H1 (cell line): ENCODE measurements around the gene SLC13A5. TPM values are rescaled to one million over a fixed set of nuclear protein-coding genes. Genes with fewer than 3 reads are reported as not detected.

Experiments used
- CTCF ChIA-PET: fragments of 300-600 bp; sonication (Branson Sonifier 250); formaldehyde crosslinking; loops from one replicate; lab custom pipeline; 2021; ENCODE audit not compliant: partially characterized antibody; lab: Charles Lee
- POLR2A ChIA-PET: fragments of 300-600 bp; sonication (Branson Sonifier 250); formaldehyde crosslinking; loops from one replicate; lab custom pipeline; 2021; ENCODE audit warnings: inconsistent platforms; ENCODE audit not compliant: partially characterized antibody; lab: Charles Lee
- DNase-seq, 2 experiments: peaks; one replicate each; pipeline versions ENCODE4 v3.0.0 to v3.0.0-alpha.2; 2010 to 2022; ENCODE audit warnings: low spot score in 2 of 2, low read depth in 1 of 2, mixed read lengths in 1 of 2
- FAIRE-seq: peaks from 2 replicates; lab custom pipeline; 2011; peaks lifted over from hg19 to GRCh38; lab: Jason Lieb, UNC
- H2AFZ ChIP-seq: 2 replicates; pipeline ENCODE4 v1.8.1; 2012; ENCODE audit warnings: low read length, inconsistent platforms
- H2AK5ac ChIP-seq: 2 replicates; pipeline ENCODE4 v1.6.1; 2013; ENCODE audit warnings: low read depth, low read length
- H2BK120ac ChIP-seq: replicated peaks from 2 replicates; pipeline ENCODE3; 2013; ENCODE audit warnings: low read depth, low read length, inconsistent platforms
- H2BK12ac ChIP-seq: 2 replicates; pipeline ENCODE4 v1.6.1; 2013; ENCODE audit warnings: low read depth, low read length
- H2BK15ac ChIP-seq: 2 replicates; pipeline ENCODE4 v1.6.1; 2013; ENCODE audit warnings: low read length
- H2BK20ac ChIP-seq: 2 replicates; pipeline ENCODE4 v1.6.1; 2013; ENCODE audit warnings: low read length
- H2BK5ac ChIP-seq: 2 replicates; pipeline ENCODE4 v1.6.1; 2013; ENCODE audit warnings: low read depth, low read length
- H3K14ac ChIP-seq: 2 replicates; pipeline ENCODE4 v1.6.1; 2013; ENCODE audit warnings: inconsistent platforms; ENCODE audit not compliant: insufficient read length
- H3K18ac ChIP-seq: 2 replicates; pipeline ENCODE4 v1.6.1; 2013; ENCODE audit warnings: low read length; ENCODE audit errors: extremely low read depth
- H3K23ac ChIP-seq: 2 replicates; pipeline ENCODE4 v1.6.1; 2013; ENCODE audit warnings: inconsistent platforms; ENCODE audit not compliant: insufficient read length
- H3K23me2 ChIP-seq: 2 replicates; pipeline ENCODE4 v1.6.1; 2013; ENCODE audit warnings: low read depth, low read length
- H3K27ac ChIP-seq: 2 replicates; pipeline ENCODE4 v1.6.1; 2011; ENCODE audit warnings: low read depth, low read length, inconsistent platforms
- H3K27me3 ChIP-seq, 4 experiments: replicated peaks in 1 of 4; 1 replicate in 1 of 4; 2 replicates in 3 of 4; pipeline versions ENCODE4 v1.6.1 to v1.8.1; 2011 to 2013; ENCODE audit warnings: low read length in 3 of 4, mild to moderate bottlenecking in 3 of 4, inconsistent platforms in 2 of 4, mixed read lengths in 2 of 4, moderate library complexity in 1 of 4; ENCODE audit not compliant: control insufficient read depth in 3 of 4, insufficient read depth in 3 of 4; ENCODE audit errors: extremely low read depth in 1 of 4
- H3K36me3 ChIP-seq, 4 experiments: 2 replicates each; pipeline versions ENCODE4 v1.6.1 to v1.8.1; 2011 to 2013; ENCODE audit warnings: mild to moderate bottlenecking in 4 of 4, low read length in 3 of 4, moderate library complexity in 2 of 4, control low read depth in 1 of 4, inconsistent platforms in 1 of 4; ENCODE audit not compliant: insufficient read depth in 4 of 4, control insufficient read depth in 2 of 4
- H3K4ac ChIP-seq: replicated peaks from 2 replicates; pipeline ENCODE3; 2013; ENCODE audit warnings: low read length, low read depth, mixed read lengths, inconsistent platforms; ENCODE audit not compliant: insufficient read length
- H3K4me1 ChIP-seq, 4 experiments: replicated peaks in 1 of 4; 1 replicate in 1 of 4; 2 replicates in 3 of 4; pipeline versions ENCODE4 v1.6.1 to v1.8.1; 2011 to 2013; ENCODE audit warnings: low read length in 3 of 4, inconsistent platforms in 2 of 4, mixed read lengths in 1 of 4; ENCODE audit not compliant: insufficient read depth in 4 of 4, control insufficient read depth in 3 of 4
- H3K4me2 ChIP-seq, 2 experiments: 2 replicates each; pipeline versions ENCODE4 v1.6.1 to v1.8.1; 2011 to 2013; ENCODE audit warnings: low read depth in 2 of 2, low read length in 2 of 2, control low read depth in 1 of 2, inconsistent platforms in 1 of 2, mild to moderate bottlenecking in 1 of 2; ENCODE audit not compliant: insufficient read depth in 1 of 2
- H3K4me3 ChIP-seq, 4 experiments: fragments of 200-600, 300-600 bp in 1 of 4; sonication (generic), shearing (Covaris generic), sonication (Bioruptor Twin) in 1 of 4; 2 replicates each; pipeline versions ENCODE4 v1.5.1 to v1.8.1; 2011 to 2016; ENCODE audit warnings: low read length in 4 of 4, low read depth in 3 of 4, control low read depth in 2 of 4, inconsistent platforms in 2 of 4, mild to moderate bottlenecking in 2 of 4, mixed read lengths in 1 of 4, moderate library complexity in 1 of 4; ENCODE audit not compliant: insufficient read depth in 2 of 4; ENCODE audit errors: extremely low read depth in 1 of 4
- H3K56ac ChIP-seq: replicated peaks from 2 replicates; pipeline ENCODE3; 2013; ENCODE audit warnings: low read depth, mild to moderate bottlenecking, mixed read lengths, low read length, inconsistent platforms; ENCODE audit not compliant: insufficient read length
- H3K79me1 ChIP-seq: 2 replicates; pipeline ENCODE4 v1.6.1; 2013; ENCODE audit warnings: low read depth, low read length, control low read depth
- H3K79me2 ChIP-seq, 2 experiments: 2 replicates each; pipeline versions ENCODE4 v1.6.1 to v1.8.1; 2012 to 2013; ENCODE audit warnings: low read length in 2 of 2, mild to moderate bottlenecking in 2 of 2, inconsistent platforms in 1 of 2; ENCODE audit not compliant: insufficient read depth in 2 of 2, control insufficient read depth in 1 of 2
- H3K9ac ChIP-seq, 4 experiments: replicated peaks in 1 of 4; 1 replicate in 1 of 4; 2 replicates in 3 of 4; pipeline versions ENCODE4 v1.6.1 to v1.8.1; 2011 to 2013; ENCODE audit warnings: low read depth in 3 of 4, low read length in 3 of 4, control low read depth in 2 of 4, mild to moderate bottlenecking in 2 of 4, moderate library complexity in 2 of 4, inconsistent platforms in 1 of 4; ENCODE audit errors: extremely low read depth in 1 of 4
- H3K9me3 ChIP-seq, 2 experiments: 2 replicates each; pipeline versions ENCODE4 v1.6.1 to v1.8.1; 2012 to 2013; ENCODE audit warnings: mild to moderate bottlenecking in 2 of 2, moderate library complexity in 2 of 2, control low read depth in 1 of 2, inconsistent platforms in 1 of 2, low read depth in 1 of 2, low read length in 1 of 2, mixed read lengths in 1 of 2; ENCODE audit not compliant: insufficient read depth in 2 of 2
- H4K20me1 ChIP-seq, 2 experiments: replicated peaks in 1 of 2; 2 replicates each; pipeline versions ENCODE3 to v1.8.1; 2011 to 2013; ENCODE audit warnings: inconsistent platforms in 2 of 2, low read length in 2 of 2, mild to moderate bottlenecking in 1 of 2; ENCODE audit not compliant: insufficient read depth in 2 of 2, control insufficient read depth in 1 of 2
- H4K5ac ChIP-seq: 2 replicates; pipeline ENCODE4 v1.6.1; 2013; ENCODE audit warnings: low read length, low read depth, mixed read lengths, inconsistent platforms; ENCODE audit not compliant: insufficient read length
- H4K8ac ChIP-seq: 2 replicates; pipeline ENCODE4 v1.8.0; 2013; ENCODE audit warnings: mild to moderate bottlenecking, moderate library complexity, low read length, inconsistent platforms; ENCODE audit not compliant: insufficient read depth; ENCODE audit errors: extremely low read depth
- H4K91ac ChIP-seq: replicated peaks from 2 replicates; pipeline ENCODE3; 2013; ENCODE audit warnings: low read length, mixed read lengths, inconsistent platforms; ENCODE audit not compliant: insufficient read length
- ATF2 ChIP-seq: IDR thresholded peaks from 2 replicates; pipeline ENCODE4 v1.6.1; 2012; ENCODE audit warnings: low read length, inconsistent platforms
- CREB1 ChIP-seq: IDR thresholded peaks from 2 replicates; pipeline ENCODE4 v1.6.1; 2012; ENCODE audit warnings: inconsistent platforms
- EGR1 ChIP-seq: IDR thresholded peaks from 2 replicates; pipeline ENCODE4 v1.6.1; 2011; ENCODE audit warnings: low read depth, low read length, borderline replicate concordance
- FOSL1 ChIP-seq: IDR thresholded peaks from 2 replicates; pipeline ENCODE4 v1.6.1; 2011; ENCODE audit warnings: mild to moderate bottlenecking, low read depth, low read length, moderate library complexity; ENCODE audit not compliant: insufficient read depth
- KDM4A ChIP-seq: IDR thresholded peaks from one replicate; pipeline ENCODE4 v1.7.1; 2012; ENCODE audit warnings: low read depth, mild to moderate bottlenecking, moderate library complexity, low read length, inconsistent platforms; ENCODE audit not compliant: severe bottlenecking
- KDM5A ChIP-seq: fragments of 200-600 bp; IDR thresholded peaks from 2 replicates; pipeline ENCODE4 v1.7.1; 2012; ENCODE audit warnings: mild to moderate bottlenecking, low read length, inconsistent platforms, mixed read lengths
- POLR2A ChIP-seq, 2 experiments: IDR thresholded peaks; 1 replicate in 1 of 2; 2 replicates in 1 of 2; pipeline ENCODE4 v1.6.1; 2011; ENCODE audit warnings: low read depth in 2 of 2, low read length in 2 of 2, mild to moderate bottlenecking in 2 of 2; ENCODE audit errors: control extremely low read depth in 1 of 2
- POLR2AphosphoS5 ChIP-seq: IDR thresholded peaks from 2 replicates; pipeline ENCODE4 v1.6.1; 2011; ENCODE audit warnings: low read depth, low read length
- POU5F1 ChIP-seq: IDR thresholded peaks from 2 replicates; pipeline ENCODE4 v1.6.1; 2011; ENCODE audit warnings: low read depth, mild to moderate bottlenecking, low read length, moderate library complexity
- SIX5 ChIP-seq: IDR thresholded peaks from 2 replicates; pipeline ENCODE4 v1.6.1; 2011; ENCODE audit warnings: mild to moderate bottlenecking, low read depth, low read length
- ZNF274 ChIP-seq: IDR thresholded peaks from 2 replicates; pipeline ENCODE4 v1.7.0; 2012; ENCODE audit warnings: low read length, borderline replicate concordance; ENCODE audit errors: extremely low read depth
- WGBS, 2 experiments: shearing (Covaris generic) in 1 of 2; methylation state at CpG; one replicate each; pipeline versions ENCODE4 v1.1.6 to v1.1.7; 2013 to 2015; ENCODE audit warnings: low lambda C conversion rate in 2 of 2, mixed read lengths in 2 of 2, inconsistent platforms in 1 of 2, low coverage in 1 of 2, missing lambda C conversion rate in 1 of 2; ENCODE audit not compliant: insufficient replicate concordance in 2 of 2, insufficient coverage in 1 of 2, insufficient read length in 1 of 2; ENCODE audit errors: extremely low coverage in 1 of 2, missing lambda C conversion rate in 1 of 2; 5-methylcytosine and 5-hydroxymethylcytosine counted together
- polyA plus RNA-seq, 7 experiments: library from polyadenylated mRNA; depleted of rRNA in 3 of 7; stranded (reverse) in 5 of 7; unstranded in 2 of 7; fragments of >200 nt in 5 of 7; fragments of 200-250 nt in 2 of 7; gene quantifications; 1 replicate in 5 of 7; 2 replicates in 1 of 7; 4 replicates in 1 of 7; pipeline versions ENCODE4 v1.2.1 to v1.2.3, GENCODE V29; 2011 to 2013; ENCODE audit warnings: missing spikeins in 2 of 7, mixed read lengths in 2 of 7
- total RNA-seq: library from RNA; stranded (reverse); fragmentation: NEBNext Ultra II Directional; extraction: Animal tissue kit (Norgen Biotek cat#: 25700); gene quantifications from 2 replicates; pipeline ENCODE4 v1.2.1, GENCODE V29; 2021

Gene SLC13A5
- total and polyA plus RNA-seq, 2 of the 8 experiments (the other 6 are each of a cell fraction or from before 2014, with no cell fraction given): 2.1 to 2.6 TPM

GRCh38 chr17:6729531-6729930 is 16.4 kb upstream of the SLC13A5 start:
- Histone ChIP-seq H3K4ac (no peak overlapping the region), H3K18ac (no peak overlapping the region), H3K36me3 (no peaks in the 10 kb centered on the region), H2BK5ac (no peak overlapping the region), H3K79me1 (no peaks in the 10 kb centered on the region), H3K27me3 (peaks cover 0 to 1% (median 0%) of the 10 kb centered on the region in 4 experiments; a peak in 2 of 7 replicates), H3K56ac (no peak overlapping the region), H3K4me2 (no peak overlapping the region), H3K14ac (no peak overlapping the region), H3K4me3 (no peak overlapping the region), H2BK20ac (no peak overlapping the region), H4K91ac (no peak overlapping the region), H2BK120ac (no peak overlapping the region), H3K79me2 (no peaks in the 10 kb centered on the region), H3K4me1 (no peaks in the 10 kb centered on the region), H3K9me3 (no peaks in the 10 kb centered on the region), H3K9ac (no peak overlapping the region), H4K8ac (no peak overlapping the region), H4K5ac (no peak overlapping the region), H3K23ac (no peak overlapping the region), H3K27ac (no peak overlapping the region), H2BK12ac (no peak overlapping the region), H3K23me2 (no peaks in the 10 kb centered on the region), H2AFZ (no peak overlapping the region), H4K20me1 (no peaks in the 10 kb centered on the region), H2AK5ac (no peak overlapping the region), H2BK15ac (no peak overlapping the region)
- ChIA-PET POLR2A (no interaction called here), CTCF (interaction anchor here (0.5 kb wide), 1 partner anchor 59 kb away, joined by 4 read pairs; no protein-coding TSS in a partner anchor)
- TF ChIP-seq KDM5A (no peak), ATF2 (no peak), EGR1 (no peak), CREB1 (no peak), KDM4A (no peak), POLR2A (IDR thresholded peaks at IDR 0.05; ENCODE audit: control extremely low read depth in 1 of 2, low read depth in 2 of 2, low read length in 2 of 2) (no peak), ZNF274 (no peak), SIX5 (no peak), FOSL1 (no peak), POU5F1 (no peak), POLR2AphosphoS5 (no peak)
- no peak for FAIRE-seq
- DNase-seq: no peak
- WGBS, 2 experiments: 87% methylated on average over 4 of the region's 4 CpGs; no CpG with 5 or more reads in 1 of the 2 experiments
